ENCODE results near the gene GRID1. TPM values are rescaled to one million over a fixed set of nuclear protein-coding genes. Genes with fewer than 3 reads are reported as not detected.

Gene GRID1
- total RNA-seq, 4 donors from 2014 or later = 0.40 to 1.9 (median 1.00) TPM

GRCh38 chr10:86030312-86030711, 336.3 kb downstream of the GRID1 start:
- TF ChIP-seq EP300 (IDR thresholded peaks at IDR 0.05; ENCODE audit: low read depth) = no peak
- TF ChIP-seq POLR2A (IDR thresholded peaks at IDR 0.05) = no peak
- no peak for TF ChIP-seq CTCF (IDR thresholded peaks at IDR 0.05)
- TF ChIP-seq POLR2AphosphoS5 (IDR thresholded peaks at IDR 0.05) = no peak
- in situ Hi-C loops (cut with MboI; ENCODE audit: low pct_ligation_motif_present in 1 of 4, low pct_unique_long_range_greater_than_20kb in 1 of 4, low sequenced_read_pairs in 3 of 4) (no loop called here), intact Hi-C loops (cut with DNase I; ENCODE audit: low total_unique reads) (no loop called here)
- no peak for DNase-seq
- 48 to 53% methylated on average over 2 of the region's 2 CpGs for WGBS, 2 donors (ENCODE audit: low coverage in 1 of 2)
- Histone ChIP-seq H3K9me3 (no peaks in the 10 kb centered on the region), H3K27me3 (no peaks in the 10 kb centered on the region), H3K36me3 (no peaks in the 10 kb centered on the region), H3K4me3 (no peak overlapping the region), H3K27ac (no peak overlapping the region), H3K4me1 (no peaks in the 10 kb centered on the region)

GRCh38 chr10:86027346-86027745, 339.2 kb downstream of the GRID1 start:
- intact Hi-C loops (cut with DNase I; ENCODE audit: low total_unique reads) = no loop called here
- Histone ChIP-seq H3K4me3 (no peak overlapping the region), H3K9me3 (no peaks in the 10 kb centered on the region), H3K36me3 (no peaks in the 10 kb centered on the region), H3K27me3 (no peaks in the 10 kb centered on the region), H3K4me1 (no peaks in the 10 kb centered on the region), H3K27ac (no peak overlapping the region)
- DNase-seq = no peak
- in situ Hi-C loops (cut with MboI; ENCODE audit: low pct_ligation_motif_present in 1 of 4, low pct_unique_long_range_greater_than_20kb in 1 of 4, low sequenced_read_pairs in 3 of 4) = no loop called here
- 68 to 84% methylated on average over 2 of the region's 2 CpGs for WGBS, 2 donors (ENCODE audit: low coverage in 1 of 2)
- TF ChIP-seq EP300 (IDR thresholded peaks at IDR 0.05; ENCODE audit: low read depth) = no peak
- TF ChIP-seq POLR2A (IDR thresholded peaks at IDR 0.05) = no peak
- TF ChIP-seq POLR2AphosphoS5 (IDR thresholded peaks at IDR 0.05) = no peak
- TF ChIP-seq CTCF (IDR thresholded peaks at IDR 0.05) = no peak

GRCh38 chr10:86025509-86025908, 341.1 kb downstream of the GRID1 start:
- Histone ChIP-seq H3K36me3 (no peaks in the 10 kb centered on the region), H3K27me3 (no peaks in the 10 kb centered on the region), H3K4me3 (no peak overlapping the region), H3K27ac (no peak overlapping the region), H3K9me3 (no peaks in the 10 kb centered on the region), H3K4me1 (no peaks in the 10 kb centered on the region)
- WGBS, 2 donors (ENCODE audit: low coverage in 1 of 2) = 82 to 100% methylated on average over 1 to 3 of the region's 3 CpGs
- no peak for DNase-seq
- in situ Hi-C loops (cut with MboI; ENCODE audit: low pct_ligation_motif_present in 1 of 4, low pct_unique_long_range_greater_than_20kb in 1 of 4, low sequenced_read_pairs in 3 of 4) (no loop called here), intact Hi-C loops (cut with DNase I; ENCODE audit: low total_unique reads) (no loop called here)
- TF ChIP-seq POLR2A (IDR thresholded peaks at IDR 0.05) = no peak
- no peak for TF ChIP-seq CTCF (IDR thresholded peaks at IDR 0.05)
- no peak for TF ChIP-seq EP300 (IDR thresholded peaks at IDR 0.05; ENCODE audit: low read depth)
- TF ChIP-seq POLR2AphosphoS5 (IDR thresholded peaks at IDR 0.05) = no peak

GRCh38 chr10:86024281-86025041, 342.1 kb downstream of the GRID1 start:
- no peaks in the 10 kb centered on the region for H3K4me1 ChIP-seq
- no peak overlapping the region for H3K27ac ChIP-seq
- in situ Hi-C loops (cut with MboI; ENCODE audit: low pct_ligation_motif_present in 1 of 4, low pct_unique_long_range_greater_than_20kb in 1 of 4, low sequenced_read_pairs in 3 of 4) (no loop called here), intact Hi-C loops (cut with DNase I; ENCODE audit: low total_unique reads) (no loop called here)
- no peaks in the 10 kb centered on the region for H3K27me3 ChIP-seq
- no peak for TF ChIP-seq POLR2AphosphoS5 (IDR thresholded peaks at IDR 0.05)
- TF ChIP-seq EP300 (IDR thresholded peaks at IDR 0.05; ENCODE audit: low read depth) = no peak
- no peak for TF ChIP-seq POLR2A (IDR thresholded peaks at IDR 0.05)
- TF ChIP-seq CTCF (IDR thresholded peaks at IDR 0.05) = no peak
- no peaks in the 10 kb centered on the region for H3K36me3 ChIP-seq
- H3K9me3 ChIP-seq = no peaks in the 10 kb centered on the region
- 55 to 72% methylated on average over 2 to 8 of the region's 8 CpGs for WGBS, 2 donors (ENCODE audit: low coverage in 1 of 2)
- H3K4me3 ChIP-seq = no peak overlapping the region
- no peak for DNase-seq
